Fibroblast of the aortic adventitia (primary cell): ENCODE data around the gene SLC4A4. TPM values are rescaled to one million over a fixed set of nuclear protein-coding genes. Genes with fewer than 3 reads are reported as not detected.

Experiments
- DNase-seq: peaks from one replicate; pipeline ENCODE4 v3.0.0-alpha.2; 2010; ENCODE audit warnings: low read depth
- H3K4me3 ChIP-seq: 2 replicates; pipeline ENCODE4 v1.5.1; 2011; ENCODE audit warnings: low read depth, mild to moderate bottlenecking, control low read depth, low read length, moderate library complexity
- CTCF ChIP-seq: IDR thresholded peaks from 2 replicates; pipeline ENCODE4 v1.5.1; 2011; ENCODE audit warnings: mild to moderate bottlenecking, low read length, control low read depth, inconsistent platforms; ENCODE audit not compliant: insufficient read depth
- total RNA-seq: library from RNA; depleted of rRNA; stranded (reverse); fragments of >200 nt; gene quantifications from 2 replicates; pipeline ENCODE4 v1.2.3, GENCODE V29; 2012; ENCODE audit warnings: low replicate concordance

Gene SLC4A4
- total RNA-seq, 1 donor, result 2.1 TPM

GRCh38 chr4:71369536-71369935 lies 30.7 kb downstream of the SLC4A4 start:
- no peak for DNase-seq
- no peak overlapping the region for H3K4me3 ChIP-seq
- no peak for TF ChIP-seq CTCF

GRCh38 chr4:71375494-71375893 lies 36.7 kb downstream of the SLC4A4 start:
- no peak for DNase-seq
- no peak overlapping the region for H3K4me3 ChIP-seq
- TF ChIP-seq CTCF, result no peak

GRCh38 chr4:71377561-71377960 lies 38.7 kb downstream of the SLC4A4 start:
- peak; percentile 80 for DNase-seq
- TF ChIP-seq CTCF, result no peak
- H3K4me3 ChIP-seq, result no peak overlapping the region

GRCh38 chr4:71379126-71379525 lies 40.3 kb downstream of the SLC4A4 start:
- DNase-seq, result no peak
- no peak for TF ChIP-seq CTCF
- H3K4me3 ChIP-seq, result no peak overlapping the region

GRCh38 chr4:71380788-71381187 lies 42.0 kb downstream of the SLC4A4 start:
- no peak overlapping the region for H3K4me3 ChIP-seq
- DNase-seq, result peak; percentile 63
- TF ChIP-seq CTCF, result no peak

- no peak for DNase-seq
- no peak overlapping the region for H3K4me3 ChIP-seq
- TF ChIP-seq CTCF, result no peak
Measured at GRCh38 chr4:71382125-71382899, 43.5 kb downstream of the SLC4A4 start.

GRCh38 chr4:71382900-71383560 lies 44.2 kb downstream of the SLC4A4 start:
- DNase-seq, result no peak

More at GRCh38 chr4:71382900-71383560, 44.2 kb downstream of the SLC4A4 start:
- no peak for TF ChIP-seq CTCF
- no peak overlapping the region for H3K4me3 ChIP-seq
